B cell (primary cell): ENCODE measurements around the gene NEK6. TPM values are rescaled to one million over a fixed set of nuclear protein-coding genes. Genes with fewer than 3 reads are reported as not detected.
A peak's percentile ranks its signal among the peaks of the same experiment; 100 is the strongest.

Experiments
- ATAC-seq: fragments of 200-7000 bp; cut with Tn5 transposase; one replicate; pipeline ENCODE4 v1.10.0; 2021; ENCODE audit warnings: low read depth, mild to moderate bottlenecking, moderate number of reproducible peaks, moderate library complexity
- CTCF ChIA-PET: fragments of 350-600 bp; sonication (Branson Sonifier 250); formaldehyde crosslinking; loops from one replicate; lab custom pipeline; 2021; ENCODE audit warnings: antibody characterized with exemption, inconsistent platforms; lab: Charles Lee
- POLR2A ChIA-PET: fragments of 350-600 bp; sonication (Branson Sonifier 250); formaldehyde crosslinking; loops from one replicate; lab custom pipeline; 2021; ENCODE audit warnings: antibody characterized with exemption; lab: Charles Lee
- DNase-seq: peaks from one replicate; pipeline ENCODE4 v3.0.0; 2013
- H2AFZ ChIP-seq: 2 replicates; pipeline ENCODE4 v1.6.1; 2012; ENCODE audit warnings: mild to moderate bottlenecking, low read depth, low read length; ENCODE audit not compliant: insufficient read depth, poor library complexity, severe bottlenecking
- H3K27ac ChIP-seq, 2 donors: 1 replicate in 1 of 2; 2 replicates in 1 of 2; pipeline ENCODE4 v1.5.1; 2012 to 2013; ENCODE audit warnings: low read length in 2 of 2, mild to moderate bottlenecking in 2 of 2, moderate library complexity in 1 of 2
- H3K27me3 ChIP-seq, 4 experiments: fragments of 200-600 bp in 1 of 4; sonication (generic) in 1 of 4; replicated peaks in 1 of 4; 1 replicate in 2 of 4; 2 replicates in 2 of 4; pipeline versions ENCODE4 v1.6.1 to v1.7.0; 2013 to 2016; ENCODE audit warnings: low read length in 3 of 4, mild to moderate bottlenecking in 2 of 4, mixed read lengths in 1 of 4, moderate library complexity in 1 of 4; ENCODE audit not compliant: insufficient read depth in 4 of 4, control insufficient read depth in 3 of 4; ENCODE audit errors: control extremely low read depth in 1 of 4
- H3K36me3 ChIP-seq, 2 experiments: replicated peaks in 1 of 2; 1 replicate in 1 of 2; 2 replicates in 1 of 2; pipeline versions ENCODE4 v1.6.1 to v1.7.1; 2013; ENCODE audit warnings: low read length in 1 of 2; ENCODE audit not compliant: insufficient read depth in 2 of 2, control insufficient read depth in 1 of 2; ENCODE audit errors: control extremely low read depth in 1 of 2, extremely low read depth in 1 of 2
- H3K4me1 ChIP-seq, 2 donors: fragments of 200-600 bp in 1 of 2; sonication (generic) in 1 of 2; 1 replicate in 1 of 2; 2 replicates in 1 of 2; pipeline versions ENCODE4 v1.5.1 to v1.6.1; 2013 to 2017; ENCODE audit warnings: low read length in 2 of 2; ENCODE audit not compliant: control insufficient read depth in 2 of 2, insufficient read depth in 2 of 2
- H3K4me2 ChIP-seq: replicated peaks from 2 replicates; pipeline ENCODE3; 2012; ENCODE audit warnings: mild to moderate bottlenecking, low read depth, low read length; ENCODE audit not compliant: poor library complexity, severe bottlenecking
- H3K4me3 ChIP-seq, 5 experiments: fragments of 200-600 bp in 1 of 5; sonication (generic) in 1 of 5; 1 replicate in 3 of 5; 2 replicates in 2 of 5; pipeline versions ENCODE4 v1.5.1 to v1.7.0; 2011 to 2016; ENCODE audit warnings: low read length in 4 of 5, mild to moderate bottlenecking in 4 of 5, low read depth in 2 of 5, control low read depth in 1 of 5, moderate library complexity in 1 of 5; ENCODE audit not compliant: insufficient read depth in 1 of 5; ENCODE audit errors: control extremely low read depth in 1 of 5, extremely low read depth in 1 of 5
- H3K79me2 ChIP-seq: fragments of 200-600 bp; sonication (generic); one replicate; pipeline ENCODE4 v1.6.0; 2016; ENCODE audit warnings: low read length; ENCODE audit not compliant: control insufficient read depth, insufficient read depth
- H3K9ac ChIP-seq: fragments of 200-600 bp; sonication (generic); 2 replicates; pipeline ENCODE4 v1.6.1; 2017; ENCODE audit warnings: mild to moderate bottlenecking, low read length, moderate library complexity
- H3K9me3 ChIP-seq, 3 donors: one replicate each; pipeline versions ENCODE4 v1.6.1 to v1.7.1; 2013; ENCODE audit warnings: low read length in 2 of 3; ENCODE audit not compliant: control insufficient read depth in 2 of 3, insufficient read depth in 1 of 3; ENCODE audit errors: control extremely low read depth in 1 of 3
- H4K20me1 ChIP-seq: 2 replicates; pipeline ENCODE4 v1.6.0; 2012; ENCODE audit warnings: mild to moderate bottlenecking, low read length; ENCODE audit not compliant: insufficient read depth, control insufficient read depth, poor library complexity, severe bottlenecking
- H3K27ac Mint-ChIP-seq: one replicate; pipeline ENCODE4 v1.8.0; 2021; ENCODE audit warnings: mixed read lengths
- H3K27me3 Mint-ChIP-seq: one replicate; pipeline ENCODE4 v1.8.0; 2021; ENCODE audit warnings: mixed read lengths
- H3K4me1 Mint-ChIP-seq: one replicate; pipeline ENCODE4 v1.8.0; 2021; ENCODE audit warnings: mixed read lengths
- H3K4me3 Mint-ChIP-seq: one replicate; pipeline ENCODE4 v1.8.0; 2021; ENCODE audit warnings: mixed read lengths
- H3K9me3 Mint-ChIP-seq: one replicate; pipeline ENCODE4 v1.8.0; 2022; ENCODE audit warnings: mixed read lengths; ENCODE audit not compliant: insufficient read depth
- EZH2 ChIP-seq: IDR thresholded peaks from 2 replicates; pipeline ENCODE4 v1.6.1; 2012; ENCODE audit warnings: borderline replicate concordance, low read depth, mild to moderate bottlenecking, moderate library complexity, low read length; ENCODE audit not compliant: insufficient read depth, poor library complexity, severe bottlenecking
- WGBS: methylation state at CpG from one replicate; pipeline ENCODE4 v1.1.5; 2013; ENCODE audit warnings: missing lambda C conversion rate; ENCODE audit not compliant: insufficient coverage; 5-methylcytosine and 5-hydroxymethylcytosine counted together
- intact Hi-C: fragments of 100-400 bp; cut with micrococcal nuclease; formaldehyde crosslinking; loops from one replicate; pipeline ENCODE4 v1.10.0; 2022
- polyA plus RNA-seq: library from polyadenylated mRNA; depleted of rRNA; stranded (reverse); fragments of >200 nt; gene quantifications from 2 replicates; pipeline ENCODE4 v1.2.3, GENCODE V29; 2012
- total RNA-seq, 2 donors: library from RNA; stranded (reverse); fragments of 120-200 nt in 1 of 2; gene quantifications; 1 replicate in 1 of 2; 2 replicates in 1 of 2; pipeline versions ENCODE4 v1.2.3 to v1.2.4, GENCODE V29; 2013 to 2022
- TF ChIP-seq, protein P1 (sequence below): fragments of 200-600 bp; IDR thresholded peaks from one replicate; pipeline ENCODE4 v1.8.0; 2022; ENCODE audit warnings: antibody characterized with exemption, mild to moderate bottlenecking

Gene NEK6
- total and polyA plus RNA-seq, 2 donors (not counting 1 experiment from before 2014, with no cell fraction given) = 40.0 to 63.1 TPM

- Histone ChIP-seq H3K27ac (no peak overlapping the region), H3K79me2 (peaks cover 10% of the 10 kb centered on the region), H4K20me1 (no peaks in the 10 kb centered on the region), H3K9ac (no peak overlapping the region), H3K9me3 (no peaks in the 10 kb centered on the region), H3K4me1 (peaks cover 0 to 22% of the 10 kb centered on the region in 2 donors), H3K4me2 (no peak overlapping the region), H3K4me3 (no peak overlapping the region), H3K36me3 (peaks cover 0 to 63% of the 10 kb centered on the region in 2 experiments), H2AFZ (no peak overlapping the region), H3K27me3 (no peaks in the 10 kb centered on the region)
- CTCF ChIA-PET = no interaction called here
- Mint-ChIP-seq H3K9me3 (no peaks in the 10 kb centered on the region), H3K27me3 (no peaks in the 10 kb centered on the region), H3K4me1 (peaks cover 27% of the 10 kb centered on the region), H3K27ac (no peak overlapping the region), H3K4me3 (no peak overlapping the region)
- intact Hi-C loops = no loop called here
- POLR2A ChIA-PET = interaction anchor here (0.5 kb wide), 1 partner anchor 124 kb away, joined by 3 read pairs; no protein-coding TSS in a partner anchor
- TF ChIP-seq EZH2 = no peak
- TF ChIP-seq, protein P1, sequence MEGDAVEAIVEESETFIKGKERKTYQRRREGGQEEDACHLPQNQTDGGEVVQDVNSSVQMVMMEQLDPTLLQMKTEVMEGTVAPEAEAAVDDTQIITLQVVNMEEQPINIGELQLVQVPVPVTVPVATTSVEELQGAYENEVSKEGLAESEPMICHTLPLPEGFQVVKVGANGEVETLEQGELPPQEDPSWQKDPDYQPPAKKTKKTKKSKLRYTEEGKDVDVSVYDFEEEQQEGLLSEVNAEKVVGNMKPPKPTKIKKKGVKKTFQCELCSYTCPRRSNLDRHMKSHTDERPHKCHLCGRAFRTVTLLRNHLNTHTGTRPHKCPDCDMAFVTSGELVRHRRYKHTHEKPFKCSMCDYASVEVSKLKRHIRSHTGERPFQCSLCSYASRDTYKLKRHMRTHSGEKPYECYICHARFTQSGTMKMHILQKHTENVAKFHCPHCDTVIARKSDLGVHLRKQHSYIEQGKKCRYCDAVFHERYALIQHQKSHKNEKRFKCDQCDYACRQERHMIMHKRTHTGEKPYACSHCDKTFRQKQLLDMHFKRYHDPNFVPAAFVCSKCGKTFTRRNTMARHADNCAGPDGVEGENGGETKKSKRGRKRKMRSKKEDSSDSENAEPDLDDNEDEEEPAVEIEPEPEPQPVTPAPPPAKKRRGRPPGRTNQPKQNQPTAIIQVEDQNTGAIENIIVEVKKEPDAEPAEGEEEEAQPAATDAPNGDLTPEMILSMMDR = no peak
- WGBS = 99% methylated on average over 9 of the region's 9 CpGs
- ATAC-seq (no peak), DNase-seq (no peak)
Measured at GRCh38 chr9:124327491-124327890, 69.7 kb downstream of the NEK6 start.

DNA sequence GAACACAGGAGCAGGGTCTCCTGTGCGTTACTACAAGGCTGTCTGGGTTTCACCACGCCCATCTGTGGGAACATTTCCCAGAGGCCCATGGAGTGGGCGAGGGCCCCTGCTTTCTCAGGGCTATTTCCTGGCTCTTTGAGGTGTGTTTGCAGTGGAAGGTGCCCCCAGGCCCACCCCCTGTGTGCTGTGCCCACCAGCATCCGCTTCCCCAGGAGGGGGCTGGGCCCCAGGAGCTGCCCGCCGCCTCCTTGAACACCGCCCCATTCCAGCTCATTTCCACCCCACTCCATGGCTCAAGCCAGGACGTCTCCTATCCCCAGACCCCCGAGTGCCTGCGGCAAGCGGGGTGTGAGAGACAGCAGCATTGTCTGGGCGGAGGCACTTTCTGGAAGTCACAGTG lies 70.5 kb downstream of the NEK6 start:
- DNase-seq (no peak), ATAC-seq (no peak)
- peak overlapping the region; percentile 32 for H3K27ac Mint-ChIP-seq
- TF ChIP-seq, protein P1 = no peak
- TF ChIP-seq EZH2 = no peak
- Histone ChIP-seq H3K9ac (no peak overlapping the region), H3K36me3 (peaks cover 0 to 67% of the 10 kb centered on the region in 2 experiments), H3K27ac (no peak overlapping the region), H2AFZ (no peak overlapping the region), H3K4me2 (no peak overlapping the region), H3K4me3 (no peak overlapping the region), H3K9me3 (no peaks in the 10 kb centered on the region), H3K79me2 (peaks cover 5% of the 10 kb centered on the region), H3K27me3 (no peaks in the 10 kb centered on the region), H3K4me1 (peaks cover 0 to 22% of the 10 kb centered on the region in 2 donors), H4K20me1 (no peaks in the 10 kb centered on the region)
- H3K27me3 Mint-ChIP-seq = no peaks in the 10 kb centered on the region
- H3K9me3 Mint-ChIP-seq = no peaks in the 10 kb centered on the region
- ChIA-PET CTCF (no interaction called here), POLR2A (no interaction called here)
- peaks cover 23% of the 10 kb centered on the region for H3K4me1 Mint-ChIP-seq
- H3K4me3 Mint-ChIP-seq = no peak overlapping the region
- intact Hi-C loops = no loop called here
- 97% methylated on average over 12 of the region's 12 CpGs for WGBS
